ENCODE results near the gene SEMA5A. TPM values are rescaled to one million over a fixed set of nuclear protein-coding genes. Genes with fewer than 3 reads are reported as not detected.
A peak's percentile ranks its signal among the peaks of the same experiment; 100 is the strongest.

Gene SEMA5A
- total RNA-seq, 1 donor: 57.0 TPM

- TF ChIP-seq CTCF (IDR thresholded peaks at IDR 0.05; ENCODE audit: insufficient read depth, low read length): no peak
- DNase-seq (ENCODE audit: low read depth): no peak
- no peak overlapping the region for H3K4me3 ChIP-seq (ENCODE audit: low read depth, low read length)
These were observed 114.8 kb downstream of the SEMA5A start for GRCh38 chr5:9431151-9431495.

- H3K4me3 ChIP-seq (ENCODE audit: low read depth, low read length): no peak overlapping the region
- DNase-seq (ENCODE audit: low read depth): no peak
- no peak for TF ChIP-seq CTCF (IDR thresholded peaks at IDR 0.05; ENCODE audit: insufficient read depth, low read length)
These were observed 115.6 kb downstream of the SEMA5A start for GRCh38 chr5:9430306-9430705.

GRCh38 chr5:9429691-9430215, 116.1 kb downstream of the SEMA5A start:
- no peak for DNase-seq (ENCODE audit: low read depth)
- no peak overlapping the region for H3K4me3 ChIP-seq (ENCODE audit: low read depth, low read length)
- TF ChIP-seq CTCF (IDR thresholded peaks at IDR 0.05; ENCODE audit: insufficient read depth, low read length): no peak

- H3K4me3 ChIP-seq (ENCODE audit: low read depth, low read length): no peak overlapping the region
- DNase-seq (ENCODE audit: low read depth): no peak
- no peak for TF ChIP-seq CTCF (IDR thresholded peaks at IDR 0.05; ENCODE audit: insufficient read depth, low read length)
These were observed 117.6 kb downstream of the SEMA5A start for GRCh38 chr5:9428272-9428671.

GRCh38 chr5:9425710-9426109, 120.2 kb downstream of the SEMA5A start:
- H3K4me3 ChIP-seq (ENCODE audit: low read depth, low read length): no peak overlapping the region
- TF ChIP-seq CTCF (IDR thresholded peaks at IDR 0.05; ENCODE audit: insufficient read depth, low read length): no peak
- DNase-seq (ENCODE audit: low read depth): no peak

- TF ChIP-seq CTCF (IDR thresholded peaks at IDR 0.05; ENCODE audit: insufficient read depth, low read length): no peak
- peak; percentile 27 for DNase-seq (ENCODE audit: low read depth)
- no peak overlapping the region for H3K4me3 ChIP-seq (ENCODE audit: low read depth, low read length)
These were observed 122.3 kb downstream of the SEMA5A start for GRCh38 chr5:9423571-9423970.

- no peak for DNase-seq (ENCODE audit: low read depth)
- H3K4me3 ChIP-seq (ENCODE audit: low read depth, low read length): no peak overlapping the region
- no peak for TF ChIP-seq CTCF (IDR thresholded peaks at IDR 0.05; ENCODE audit: insufficient read depth, low read length)
These were observed 124.0 kb downstream of the SEMA5A start for GRCh38 chr5:9421884-9422283.

Data from fibroblast of the aortic adventitia (primary cell).